ENCODE data around the gene KRT16.

GRCh38 chr17:41617136-41617535 is 4.6 kb upstream of the KRT16 start:
- TF ChIP-seq EZH2 (IDR thresholded peaks at IDR 0.05; ENCODE audit: insufficient read depth, poor library complexity, severe bottlenecking) (no peak), EZH2phosphoT487 (IDR thresholded peaks at IDR 0.05; ENCODE audit: insufficient read depth, low read depth) (no peak)

Data from GM23248 (cell line).